GM19043 (cell line): ENCODE data around the gene CYTH1.

Source experiments
- ATAC-seq: cut with Tn5 transposase; IDR thresholded peaks from one replicate; pipeline ENCODE4 v1.9.1; 2021; ENCODE audit warnings: low read depth; ENCODE audit not compliant: unreplicated experiment

Gene CYTH1

GRCh38 chr17:78806451-78806850, 24.4 kb upstream of the CYTH1 start:
- ATAC-seq = no peak

- ATAC-seq = no peak
Measured at GRCh38 chr17:78805301-78805700, 23.2 kb upstream of the CYTH1 start.

- ATAC-seq = no peak
Measured at GRCh38 chr17:78804777-78805176, 22.7 kb upstream of the CYTH1 start.

- ATAC-seq = no peak
Measured at GRCh38 chr17:78803186-78803845, 21.2 kb upstream of the CYTH1 start.

- ATAC-seq = no peak
Measured at GRCh38 chr17:78802459-78802858, 20.4 kb upstream of the CYTH1 start.

- no peak for ATAC-seq
Measured at GRCh38 chr17:78802008-78802407, 19.9 kb upstream of the CYTH1 start.

GRCh38 chr17:78800132-78800931, 18.3 kb upstream of the CYTH1 start:
- ATAC-seq = no peak

GRCh38 chr17:78798695-78799559, 16.9 kb upstream of the CYTH1 start:
- no peak for ATAC-seq

GRCh38 chr17:78797691-78798585, 15.9 kb upstream of the CYTH1 start:
- ATAC-seq = no peak

GRCh38 chr17:78797213-78797612, 15.1 kb upstream of the CYTH1 start:
- no peak for ATAC-seq

- no peak for ATAC-seq
Measured at GRCh38 chr17:78796517-78796900, 14.4 kb upstream of the CYTH1 start.

- ATAC-seq = no peak
Measured at GRCh38 chr17:78795861-78796516, 13.9 kb upstream of the CYTH1 start.

- ATAC-seq = no peak
Measured at GRCh38 chr17:78794864-78795640, 13.0 kb upstream of the CYTH1 start.

GRCh38 chr17:78794399-78794798, 12.3 kb upstream of the CYTH1 start:
- ATAC-seq = no peak

- ATAC-seq = no peak
Measured at GRCh38 chr17:78793968-78794367, 11.9 kb upstream of the CYTH1 start.

- ATAC-seq = no peak
Measured at GRCh38 chr17:78793415-78793814, 11.3 kb upstream of the CYTH1 start.

GRCh38 chr17:78791840-78792709, 10.0 kb upstream of the CYTH1 start:
- ATAC-seq = no peak

GRCh38 chr17:78790552-78790951, 8.5 kb upstream of the CYTH1 start:
- no peak for ATAC-seq
